A549 (cell line): ENCODE results near the gene TEX9. TPM values are rescaled to one million over a fixed set of nuclear protein-coding genes. Genes with fewer than 3 reads are reported as not detected.
A peak's percentile ranks its signal among the peaks of the same experiment; 100 is the strongest.

ENCODE experiments used
- ATAC-seq, 2 experiments: fragments of 200-7000 bp in 1 of 2; fragments of >200 bp in 1 of 2; cut with Nextera tagmentation in 1 of 2; cut with Tn5 transposase in 1 of 2; 3 replicates each; pipeline versions ENCODE4 v1.8.0 to v1.9.1; 2018 to 2020; ENCODE audit warnings: mild to moderate bottlenecking in 1 of 2, moderate library complexity in 1 of 2
- CTCF ChIA-PET: fragments of 300-600 bp; sonication (Branson Sonifier 250); formaldehyde crosslinking; extraction: SDS; loops from one replicate; lab custom pipeline; 2021; ENCODE audit warnings: antibody characterized with exemption, inconsistent platforms; lab: Yijun Ruan, JAX
- POLR2A ChIA-PET: fragments of 350-600 bp; formaldehyde crosslinking; extraction: SDS; loops from one replicate; lab custom pipeline; 2021; ENCODE audit warnings: antibody characterized with exemption, inconsistent platforms; lab: Yijun Ruan, JAX
- DNase-seq, 2 experiments: peaks; one replicate each; pipeline versions ENCODE4 v3.0.0 to v3.0.0-alpha.2; 2011 to 2016; ENCODE audit warnings: low read depth in 1 of 2, low spot score in 1 of 2
- FAIRE-seq: peaks from 2 replicates; lab custom pipeline; 2011; peaks lifted over from hg19 to GRCh38; lab: Jason Lieb, UNC
- H3K27ac ChIP-seq, 2 experiments: fragments of >200 bp; sonication (Bioruptor Twin); formaldehyde crosslinking; 3 replicates each; pipeline ENCODE4 v1.5.1; 2016 to 2017
- H3K4me1 ChIP-seq: fragments of >200 bp; sonication (Bioruptor Twin); formaldehyde crosslinking; 3 replicates; pipeline ENCODE4 v1.6.1; 2016
- H3K4me2 ChIP-seq: fragments of >200 bp; sonication (Bioruptor Twin); formaldehyde crosslinking; 3 replicates; pipeline ENCODE4 v1.6.1; 2016
- H3K4me3 ChIP-seq: fragments of >200 bp; sonication (Bioruptor Twin); formaldehyde crosslinking; 3 replicates; pipeline ENCODE4 v1.5.1; 2016
- H3K9me3 ChIP-seq: fragments of >200 bp; sonication (Bioruptor Twin); formaldehyde crosslinking; 3 replicates; pipeline ENCODE4 v1.6.1; 2016
- BHLHE40 ChIP-seq: IDR thresholded peaks from 2 replicates; pipeline ENCODE4 v1.6.1; 2012; ENCODE audit warnings: low read depth, low read length, inconsistent platforms
- CHD4 ChIP-seq: fragments of 200-600 bp; sonication (generic); IDR thresholded peaks from 2 replicates; pipeline ENCODE4 v1.6.1; 2016; ENCODE audit warnings: antibody characterized with exemption, mild to moderate bottlenecking, borderline replicate concordance
- CTCF ChIP-seq: fragments of >200 bp; sonication (Bioruptor Twin); formaldehyde crosslinking; IDR thresholded peaks from 3 replicates; pipeline ENCODE4 v1.5.1; 2016
- EHF ChIP-seq: fragments of 250-450 bp; sonication (Bioruptor Pico); IDR thresholded peaks from 2 replicates; pipeline ENCODE4 v1.5.0; 2020; ENCODE audit warnings: mild to moderate bottlenecking
- ESRRA ChIP-seq: fragments of 150-350 bp; IDR thresholded peaks from 2 replicates; pipeline ENCODE4 v1.6.1; 2014; ENCODE audit warnings: mild to moderate bottlenecking, low read length, borderline replicate concordance
- HDAC2 ChIP-seq: fragments of 200-600 bp; sonication (generic); IDR thresholded peaks from 2 replicates; pipeline ENCODE4 v1.6.1; 2016
- HOXA7 ChIP-seq: fragments of 250-450 bp; sonication (Bioruptor Pico); IDR thresholded peaks from 2 replicates; pipeline ENCODE4 v1.5.0; 2020; ENCODE audit warnings: mild to moderate bottlenecking, moderate library complexity
- HOXB13 ChIP-seq: fragments of 250-450 bp; sonication (Bioruptor Pico); IDR thresholded peaks from 2 replicates; pipeline ENCODE4 v1.5.0; 2020; ENCODE audit warnings: low read depth, mild to moderate bottlenecking, moderate library complexity
- JUN ChIP-seq, 2 experiments: fragments of >200 bp; sonication (Bioruptor Twin); formaldehyde crosslinking; IDR thresholded peaks; 2 replicates in 1 of 2; 3 replicates in 1 of 2; pipeline ENCODE4 v1.6.1; 2016 to 2017
- KDM1A ChIP-seq: fragments of 200-600 bp; sonication (generic); IDR thresholded peaks from 2 replicates; pipeline ENCODE4 v1.6.1; 2016; ENCODE audit warnings: low read depth, mild to moderate bottlenecking
- KDM5A ChIP-seq: fragments of 200-600 bp; sonication (generic); IDR thresholded peaks from 2 replicates; pipeline ENCODE4 v1.6.1; 2016; ENCODE audit warnings: antibody characterized with exemption, mild to moderate bottlenecking
- MAFK ChIP-seq: fragments of 450-650 bp; IDR thresholded peaks from 2 replicates; pipeline ENCODE4 v1.6.1; 2014; ENCODE audit not compliant: partially characterized antibody
- PHF8 ChIP-seq: fragments of 200-600 bp; sonication (generic); IDR thresholded peaks from 2 replicates; pipeline ENCODE4 v1.6.1; 2016; ENCODE audit warnings: low read depth, mild to moderate bottlenecking, antibody characterized with exemption, moderate library complexity, borderline replicate concordance
- POLR2A ChIP-seq: IDR thresholded peaks from 2 replicates; pipeline ENCODE4 v1.6.1; 2012; ENCODE audit warnings: mild to moderate bottlenecking, low read length
- POLR2AphosphoS2 ChIP-seq: conservative IDR thresholded peaks from 2 replicates; pipeline ENCODE4 v1.6.1; 2012; ENCODE audit warnings: low read length, improper control_type of control experiment, inconsistent platforms
- RAD21 ChIP-seq, 2 experiments: fragments of >200 bp in 1 of 2; sonication (Bioruptor Twin) in 1 of 2; formaldehyde crosslinking in 1 of 2; IDR thresholded peaks in 1 of 2; conservative IDR thresholded peaks in 1 of 2; 2 replicates in 1 of 2; 3 replicates in 1 of 2; pipeline ENCODE4 v1.6.1; 2012 to 2018; ENCODE audit warnings: inconsistent platforms in 1 of 2
- RFX5 ChIP-seq: fragments of 450-650 bp; IDR thresholded peaks from 2 replicates; pipeline ENCODE4 v1.7.1; 2014; ENCODE audit warnings: antibody characterized with exemption, mild to moderate bottlenecking, moderate library complexity
- SMC3 ChIP-seq: fragments of >200 bp; sonication (Bioruptor Twin); formaldehyde crosslinking; IDR thresholded peaks from 3 replicates; pipeline ENCODE4 v1.6.1; 2018; ENCODE audit warnings: inconsistent platforms
- TP53 ChIP-seq: fragments of 250-450 bp; sonication (Bioruptor Pico); IDR thresholded peaks from 2 replicates; pipeline ENCODE4 v1.5.0; 2021; ENCODE audit warnings: mild to moderate bottlenecking, moderate library complexity
- ZSCAN20 ChIP-seq: fragments of 250-450 bp; sonication (Bioruptor Pico); IDR thresholded peaks from 2 replicates; pipeline ENCODE4 v1.8.0; 2022; ENCODE audit warnings: mild to moderate bottlenecking, moderate library complexity
- WGBS: methylation state at CpG from one replicate; pipeline ENCODE4 v1.1.6; 2017; ENCODE audit errors: missing lambda C conversion rate; 5-methylcytosine and 5-hydroxymethylcytosine counted together
- polyA plus RNA-seq, 4 experiments: library from polyadenylated mRNA; depleted of rRNA in 3 of 4; stranded (reverse); fragments of >200 nt; fragmentation: RNase III in 1 of 4; extraction: RNeasy Plus Mini Kit Qiagen cat#74134 plus additional on column Dnase treatment in 1 of 4; gene quantifications; 2 replicates in 3 of 4; 3 replicates in 1 of 4; pipeline ENCODE4 v1.2.3, GENCODE V29; 2011 to 2017
- TF ChIP-seq, protein P1 (sequence below): IDR thresholded peaks from 2 replicates; pipeline ENCODE4 v1.6.1; 2012
- TF ChIP-seq, protein P2 (sequence below): IDR thresholded peaks from 2 replicates; pipeline ENCODE4 v1.6.1; 2012; ENCODE audit warnings: low read depth, borderline replicate concordance

The TEX9 gene
- polyA plus RNA-seq, 2 of the 4 experiments (the other 2 are of a cell fraction): 7.7 to 13.3 TPM

GRCh38 chr15:56460071-56460470, 94.8 kb downstream of the TEX9 start:
- H3K27ac ChIP-seq: no peak overlapping the region
- no peak for TF ChIP-seq POLR2AphosphoS2
- TF ChIP-seq BHLHE40: no peak
- no peak for TF ChIP-seq TP53 (CRISPR knock-in tag)
- no peak for TF ChIP-seq ESRRA
- no peak for TF ChIP-seq HDAC2
- TF ChIP-seq POLR2A: no peak
- no peak for TF ChIP-seq HOXA7 (CRISPR knock-in tag)
- no peak for TF ChIP-seq CHD4
- TF ChIP-seq EHF (CRISPR knock-in tag): no peak
- TF ChIP-seq, all 56 proteins: peak for 0
- POLR2A ChIA-PET: interaction anchor here (0.6 kb wide), 1 partner anchor 452 kb away, joined by 5 read pairs; no protein-coding TSS in a partner anchor
- CTCF ChIA-PET: no interaction called here
- Histone ChIP-seq H3K4me3 (no peak overlapping the region), H3K9me3 (no peaks in the 10 kb centered on the region), H3K4me2 (no peak overlapping the region), H3K4me1 (peaks cover 3% of the 10 kb centered on the region; the same call in 1 of the 3 replicates)
- ATAC-seq (no peak), FAIRE-seq (no peak), DNase-seq (no peak)
- WGBS: 49% methylated on average over 1 of the region's 1 CpG

- 82% methylated on average over 2 of the region's 2 CpGs for WGBS
- Histone ChIP-seq H3K4me2 (no peak overlapping the region), H3K27ac (no peak overlapping the region), H3K4me1 (peaks cover 6% of the 10 kb centered on the region; the same call in 1 of the 3 replicates), H3K9me3 (no peaks in the 10 kb centered on the region), H3K4me3 (no peak overlapping the region)
- FAIRE-seq (peak; percentile 54), DNase-seq (no peak), ATAC-seq (no peak)
- ChIA-PET POLR2A (no interaction called here), CTCF (no interaction called here)
- TF ChIP-seq SMC3: no peak
Observed at GRCh38 chr15:56460947-56461346, 95.7 kb downstream of the TEX9 start.

- peak; percentile 97 for FAIRE-seq
Observed at GRCh38 chr15:56464893-56465520, 99.8 kb downstream of the TEX9 start, which contains the start of gene MNS1. Gene MNS1, minus strand, starts transcription at chr15:56465137. Its CDS starts 165 bp downstream, at chr15:56464972.

More at GRCh38 chr15:56464893-56465520, 99.8 kb downstream of the TEX9 start, which contains the start of gene MNS1:
- peak within 1 kb of the TSS; percentile 66 for H3K4me3 ChIP-seq
- H3K4me2 ChIP-seq: peak within 1 kb of the TSS; percentile 91
- peaks cover 6% of the 10 kb centered on the region; the same call in 1 of the 3 replicates for H3K4me1 ChIP-seq
- CTCF ChIA-PET: interaction anchor here (0.8 to 2.3 kb wide), 4 partner anchors 17 to 219 kb away, joined by 3 to 6 read pairs (median 4); no protein-coding TSS in a partner anchor
- ATAC-seq (peak; percentile 99 to 100), DNase-seq (peak; percentile 97 to 98)
- WGBS: 2% methylated on average over 38 of the region's 38 CpGs
- POLR2A ChIA-PET: interaction anchor here (0.6 to 1.0 kb wide), 3 partner anchors 26 to 220 kb away, joined by 3 to 4 read pairs (median 4); no protein-coding TSS in a partner anchor
- peak within 1 kb of the TSS; percentile 48 to 79 for H3K27ac ChIP-seq
- no peak for TF ChIP-seq RAD21 (conservative IDR thresholded peaks at IDR 0.05 in 1 of 2, IDR thresholded peaks at IDR 0.05 in 1 of 2)
- TF ChIP-seq ZSCAN20 (CRISPR knock-in tag): no peak
- TF ChIP-seq JUN (IDR thresholded peaks at IDR 0.05): peak in 1 of 2 experiments; percentile 68; a peak in 1 of 5 replicates
- TF ChIP-seq, protein P1, sequence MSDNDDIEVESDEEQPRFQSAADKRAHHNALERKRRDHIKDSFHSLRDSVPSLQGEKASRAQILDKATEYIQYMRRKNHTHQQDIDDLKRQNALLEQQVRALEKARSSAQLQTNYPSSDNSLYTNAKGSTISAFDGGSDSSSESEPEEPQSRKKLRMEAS: peak; percentile 98
- TF ChIP-seq, protein P2, sequence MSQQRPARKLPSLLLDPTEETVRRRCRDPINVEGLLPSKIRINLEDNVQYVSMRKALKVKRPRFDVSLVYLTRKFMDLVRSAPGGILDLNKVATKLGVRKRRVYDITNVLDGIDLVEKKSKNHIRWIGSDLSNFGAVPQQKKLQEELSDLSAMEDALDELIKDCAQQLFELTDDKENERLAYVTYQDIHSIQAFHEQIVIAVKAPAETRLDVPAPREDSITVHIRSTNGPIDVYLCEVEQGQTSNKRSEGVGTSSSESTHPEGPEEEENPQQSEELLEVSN: peak; percentile 99
- no peak for TF ChIP-seq CTCF
- peak; percentile 22; the same call in 1 of the 2 replicates for TF ChIP-seq PHF8
- TF ChIP-seq MAFK: peak; percentile 63
- peak; percentile 37; the same call in 1 of the 2 replicates for TF ChIP-seq POLR2A
- no peak for TF ChIP-seq CHD4
- no peak for TF ChIP-seq SMC3
- TF ChIP-seq KDM5A: peak; percentile 91
- TF ChIP-seq HOXB13: 0 out of 2 replicates have a peak, but pooled peaks have one; percentile 26
- no peak for TF ChIP-seq KDM1A
- peak; percentile 90 for TF ChIP-seq HDAC2
- no peak for TF ChIP-seq RFX5
- TF ChIP-seq EHF (CRISPR knock-in tag): no peak
- no peaks in the 10 kb centered on the region for H3K9me3 ChIP-seq
